GM19324 (cell line): ENCODE measurements around the gene ITGA2.

Experiments used
- ATAC-seq: cut with Tn5 transposase; IDR thresholded peaks from one replicate; pipeline ENCODE4 v1.9.1; 2021; ENCODE audit warnings: mild to moderate bottlenecking, moderate library complexity; ENCODE audit not compliant: unreplicated experiment, low FRiP score

The ITGA2 gene

DNA sequence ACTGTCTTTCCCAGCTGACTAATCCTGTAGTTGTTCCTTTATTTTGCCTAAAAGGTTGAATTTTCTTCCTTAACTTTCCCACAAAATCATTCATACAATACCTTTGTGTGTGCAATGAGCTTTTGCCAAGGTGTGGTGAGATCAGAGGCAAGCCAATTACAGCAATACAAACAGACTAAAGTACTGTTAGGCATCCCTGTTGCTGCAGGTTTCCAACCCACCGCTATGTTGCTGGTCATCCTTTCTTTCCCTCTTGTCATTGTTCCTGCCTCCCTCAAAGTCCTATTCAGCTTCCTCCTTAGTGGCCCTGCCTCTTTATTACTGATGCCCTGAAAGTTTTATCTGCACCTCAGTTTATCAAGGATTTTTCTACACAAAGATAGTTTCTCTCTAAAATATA is 22.1 kb downstream of the ITGA2 start:
- no peak for ATAC-seq

DNA sequence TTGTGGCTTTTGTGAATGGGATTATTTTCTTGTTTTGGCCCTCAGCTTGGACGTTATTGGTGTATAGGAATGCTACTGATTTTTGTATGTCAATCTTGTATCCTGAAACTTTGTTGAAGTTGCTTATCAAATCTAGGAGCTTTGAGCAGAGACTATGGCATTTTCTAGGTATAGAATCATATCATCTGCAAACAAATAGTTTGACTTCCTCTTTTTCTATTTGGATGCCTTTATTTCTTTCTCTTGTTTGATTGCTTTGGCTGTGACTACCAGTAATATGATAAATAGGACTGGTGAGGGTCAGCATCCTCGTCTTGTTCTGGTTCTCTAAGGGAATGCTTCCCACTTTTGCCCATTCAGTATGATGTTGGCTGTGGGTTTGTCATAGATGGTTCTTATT is 24.7 kb downstream of the ITGA2 start:
- ATAC-seq = no peak

DNA sequence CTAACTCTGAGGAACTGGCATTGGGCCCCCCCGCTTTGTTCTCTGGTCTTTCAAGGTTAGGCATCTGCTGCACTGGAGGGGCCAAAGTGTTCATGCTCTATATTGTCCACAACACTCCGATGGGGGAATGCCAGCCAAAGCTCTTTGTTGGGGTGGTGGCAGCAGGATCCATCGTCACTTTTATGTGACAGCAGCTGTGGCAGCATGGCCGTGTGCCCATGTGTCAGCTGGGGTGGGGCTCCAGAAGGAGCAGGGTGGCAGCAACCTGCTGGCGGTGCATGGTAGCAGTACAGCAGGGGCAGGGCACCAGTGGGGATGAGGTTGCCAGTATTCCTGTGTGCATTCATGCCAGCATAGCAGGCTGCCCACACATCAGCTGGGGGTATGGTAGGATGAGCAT is 28.2 kb downstream of the ITGA2 start:
- ATAC-seq = no peak

DNA sequence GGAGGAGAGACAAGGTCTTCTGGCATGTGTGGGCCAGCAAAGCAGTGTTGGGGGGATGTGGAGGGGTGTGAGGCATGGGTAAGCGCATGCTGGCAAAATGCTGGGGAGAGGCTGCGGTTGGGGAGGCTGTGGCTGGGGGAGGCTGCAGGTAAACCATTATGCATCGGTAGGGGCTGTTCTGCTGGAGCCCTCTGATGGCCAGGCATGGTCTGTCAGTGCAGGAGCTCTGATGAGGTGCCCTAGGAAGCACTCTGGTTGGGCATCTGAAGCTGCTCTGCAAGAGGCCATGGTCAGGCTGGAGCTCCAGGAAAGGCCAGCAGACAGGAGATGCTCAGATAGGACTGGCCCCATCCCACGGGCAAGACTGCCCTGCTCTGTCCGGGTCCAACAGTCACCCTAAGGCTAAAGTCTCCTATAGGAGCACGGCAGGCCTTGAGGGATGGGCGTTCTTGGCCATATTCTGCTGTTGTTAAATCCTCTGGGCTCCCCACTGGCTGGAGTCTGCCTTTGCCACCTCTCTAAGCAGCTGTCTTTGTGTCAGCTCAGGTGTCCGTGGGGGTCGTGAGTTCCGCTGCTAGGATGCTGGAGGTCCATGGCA is 28.7 kb downstream of the ITGA2 start:
- no peak for ATAC-seq

DNA sequence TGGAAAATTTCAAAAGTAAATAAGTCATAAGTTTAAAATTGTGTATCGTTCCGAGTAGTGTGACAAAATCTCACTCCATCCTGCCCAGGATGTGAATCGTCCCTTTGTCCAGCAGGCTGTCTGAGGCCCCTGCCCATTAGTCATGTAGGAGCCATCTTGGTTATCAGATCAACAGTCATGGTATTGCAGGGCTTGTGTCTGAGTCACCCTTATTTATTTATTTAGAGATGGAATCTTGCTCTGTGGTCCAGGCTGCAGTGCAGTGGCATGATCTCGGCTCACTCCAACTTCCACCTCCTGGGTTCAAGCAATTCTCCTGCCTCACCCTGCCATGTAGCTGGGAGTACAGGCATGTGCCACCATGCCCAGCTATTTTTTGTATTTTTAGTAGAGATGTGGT is 30.2 kb downstream of the ITGA2 start:
- ATAC-seq = no peak

DNA sequence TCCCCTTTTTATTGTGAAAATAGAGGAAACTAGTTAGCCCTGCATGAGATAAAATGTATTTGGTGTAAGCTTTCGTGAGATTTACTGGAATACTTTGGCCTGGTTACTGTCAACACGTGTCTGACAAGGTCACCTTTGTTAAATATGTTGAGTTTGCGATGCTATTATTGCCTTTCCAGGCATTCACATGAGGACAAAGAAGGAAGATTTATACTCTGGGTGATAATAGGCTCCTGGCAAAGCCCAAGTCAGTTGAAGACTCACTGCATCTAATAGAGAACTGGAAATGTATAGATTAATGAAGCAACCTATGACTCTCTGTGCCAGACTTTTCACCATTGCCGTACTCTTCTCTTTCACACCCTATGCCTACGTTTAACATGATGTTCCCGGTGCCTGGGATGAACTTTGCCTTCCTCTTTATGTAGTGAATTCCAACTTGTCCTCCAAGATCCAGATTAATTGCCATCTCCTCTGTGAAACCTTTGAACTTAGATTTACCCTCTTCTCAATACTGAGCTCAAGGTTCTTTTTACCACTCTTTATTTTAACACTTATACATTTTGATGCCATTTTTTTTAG is 33.9 kb downstream of the ITGA2 start:
- ATAC-seq = no peak

DNA sequence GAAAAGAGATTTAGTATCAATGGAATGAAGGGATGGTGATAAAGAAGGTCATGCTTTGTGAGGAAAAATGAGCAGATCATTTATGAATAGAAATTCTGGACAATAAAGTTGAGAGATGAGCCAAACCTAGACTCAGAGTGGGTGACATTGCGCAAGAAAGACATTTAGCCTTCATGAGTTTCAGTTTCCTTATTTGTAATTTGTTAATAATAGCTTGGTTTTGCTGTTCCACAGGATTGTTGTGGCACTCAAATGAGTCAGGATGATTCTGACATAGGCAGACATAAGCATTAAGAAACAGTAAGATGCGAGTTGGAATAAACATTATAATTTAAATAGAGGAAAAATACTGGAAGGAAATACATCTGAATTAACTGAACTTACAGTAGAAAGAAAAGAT is 34.8 kb downstream of the ITGA2 start:
- no peak for ATAC-seq

DNA sequence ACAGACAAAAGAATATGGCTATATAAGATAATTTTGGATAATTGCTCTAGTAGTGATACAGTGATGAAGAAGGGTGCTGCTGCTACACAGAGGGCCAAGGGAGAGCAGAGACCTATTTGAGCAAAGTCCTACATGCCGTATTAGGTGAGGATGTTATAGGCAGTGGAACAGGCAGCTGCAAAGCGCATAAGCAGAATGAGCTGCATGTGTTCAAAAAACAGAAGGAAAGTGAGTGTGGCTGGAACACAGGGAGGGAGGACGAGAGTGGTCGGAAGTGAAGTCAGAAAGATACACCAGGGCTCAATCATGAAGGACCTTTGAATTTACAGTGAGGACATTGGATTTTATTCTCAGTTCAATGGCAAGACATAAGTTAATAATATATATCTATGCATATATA is 35.4 kb downstream of the ITGA2 start:
- ATAC-seq = no peak

DNA sequence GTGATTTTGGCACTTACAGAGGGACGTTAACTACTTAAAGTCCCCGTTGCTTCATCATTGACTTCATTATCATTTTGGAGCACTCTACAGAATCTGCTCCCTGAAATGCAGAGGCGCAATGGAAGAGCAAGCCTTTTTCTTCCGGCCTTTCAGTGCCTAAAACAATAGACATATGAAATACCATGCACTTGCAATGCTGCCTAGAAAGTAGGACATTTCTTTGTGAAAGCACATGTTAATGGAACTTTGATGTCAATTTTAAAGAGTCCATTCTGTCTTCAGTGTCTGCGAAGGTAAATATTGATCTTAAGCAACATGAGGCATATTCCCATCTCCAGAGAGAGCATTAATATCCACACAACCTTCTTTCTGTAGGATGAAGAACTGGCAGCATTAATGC is 36.3 kb downstream of the ITGA2 start:
- ATAC-seq = no peak

DNA sequence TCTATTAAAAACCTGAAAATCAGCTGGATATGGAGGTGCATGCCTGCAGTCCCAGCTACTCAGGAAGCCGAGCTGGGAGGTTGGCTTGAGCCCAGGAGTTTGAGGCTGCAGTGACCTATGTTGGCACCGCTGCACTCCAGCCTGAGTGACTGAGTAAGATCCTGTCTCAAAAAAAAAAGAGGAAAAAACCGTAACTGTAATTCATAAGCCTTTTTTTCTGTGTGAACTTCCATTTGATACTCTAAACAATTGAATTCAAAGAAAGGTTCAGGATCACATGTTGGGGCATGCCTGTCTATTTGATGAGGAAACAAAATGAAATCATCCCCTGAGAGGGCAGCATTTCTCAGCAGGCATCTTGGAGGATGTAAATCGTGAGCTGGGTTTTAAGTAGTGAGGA is 38.8 kb downstream of the ITGA2 start:
- no peak for ATAC-seq

DNA sequence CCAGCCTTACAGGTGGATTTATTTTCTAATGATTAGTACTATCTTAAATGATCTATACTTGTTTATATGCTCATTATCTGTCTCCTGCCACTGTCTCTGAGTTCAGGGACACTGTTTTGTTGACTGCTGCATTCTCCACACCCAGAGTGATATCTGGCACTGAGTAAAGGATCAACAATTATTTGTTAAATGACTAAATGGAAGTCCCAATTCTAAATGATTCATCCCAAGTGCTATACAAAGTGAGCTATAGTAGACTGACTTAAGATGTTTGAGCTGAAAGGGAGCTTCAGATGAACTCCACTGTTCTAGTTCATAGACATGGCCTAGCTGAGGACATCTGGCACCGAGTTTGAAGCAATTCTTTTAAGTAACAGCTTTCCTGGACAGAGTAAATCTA is 40.5 kb downstream of the ITGA2 start:
- ATAC-seq = no peak

DNA sequence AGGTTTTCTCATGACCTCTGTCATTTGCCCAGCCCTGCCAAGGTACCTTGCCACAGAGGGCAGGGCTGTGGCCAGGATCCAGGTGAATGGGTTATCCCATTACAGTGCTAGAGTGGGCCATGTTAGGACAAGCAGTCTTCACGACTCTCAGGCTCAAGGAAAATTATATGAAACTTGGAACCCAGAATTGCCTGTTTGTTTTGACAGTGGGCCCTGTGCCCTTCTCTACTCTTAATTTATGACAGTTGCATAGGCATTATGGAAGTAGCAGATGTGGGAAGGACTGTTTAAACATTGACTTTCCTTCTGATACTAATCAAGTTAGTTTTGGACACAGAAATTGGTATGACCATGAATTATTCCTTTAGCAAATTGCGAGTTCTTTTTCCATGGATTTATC is 41.7 kb downstream of the ITGA2 start:
- ATAC-seq = no peak

DNA sequence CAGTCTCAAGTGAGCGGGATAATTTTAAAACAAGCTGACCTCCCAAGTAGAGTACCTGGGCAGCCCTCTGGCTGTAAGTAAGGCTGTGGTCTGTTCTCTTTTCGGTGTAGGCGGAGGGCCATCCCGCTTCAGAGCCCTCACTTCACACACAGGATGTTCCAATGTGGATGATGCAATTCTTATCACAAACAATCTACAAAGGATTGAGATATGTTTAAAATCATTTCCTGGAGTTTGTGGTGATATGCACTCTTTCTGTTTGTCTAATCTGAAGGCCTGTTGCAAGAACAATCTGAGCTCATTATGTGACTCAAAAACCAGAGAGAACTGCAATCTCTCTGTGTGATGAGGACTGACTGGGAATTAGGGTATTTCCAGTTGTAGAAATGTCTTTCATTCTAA is 42.5 kb downstream of the ITGA2 start:
- ATAC-seq = no peak

DNA sequence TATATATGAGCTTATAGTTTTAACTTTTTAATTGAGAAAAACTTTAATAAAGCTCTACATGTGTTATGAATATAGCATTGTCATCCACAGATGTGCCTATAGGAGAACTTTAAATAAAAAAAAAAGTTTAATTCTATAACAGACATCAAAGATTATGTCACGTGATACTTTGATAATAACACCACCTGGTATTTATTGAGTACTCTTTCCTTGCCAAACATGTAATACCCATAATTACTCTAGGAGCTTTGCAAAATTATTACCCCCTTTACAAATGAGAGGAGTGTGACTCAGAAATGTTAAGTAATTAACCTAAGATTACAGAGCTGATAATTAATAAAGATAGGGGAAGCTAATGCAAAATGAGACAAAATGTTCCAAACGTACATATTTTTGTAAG is 43.0 kb downstream of the ITGA2 start:
- no peak for ATAC-seq

DNA sequence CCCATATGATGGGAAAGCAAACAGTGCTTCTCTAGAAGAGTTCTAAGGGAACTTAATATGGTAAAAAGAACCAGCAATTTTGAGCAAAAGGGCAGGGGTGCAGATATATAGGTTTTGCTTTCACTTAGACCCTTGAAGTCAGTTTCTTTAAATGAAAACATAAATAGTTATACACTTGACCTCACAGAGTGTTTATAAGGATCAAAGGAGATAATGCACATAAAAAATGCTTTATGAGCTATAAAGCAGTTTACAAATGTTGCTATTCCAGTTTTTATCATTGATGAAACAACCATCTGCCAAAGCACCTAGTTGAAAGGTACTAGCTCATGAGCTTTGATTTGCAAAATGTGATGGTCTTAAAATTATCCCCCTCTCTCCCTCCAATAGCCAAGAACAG is 45.7 kb downstream of the ITGA2 start:
- no peak for ATAC-seq

DNA sequence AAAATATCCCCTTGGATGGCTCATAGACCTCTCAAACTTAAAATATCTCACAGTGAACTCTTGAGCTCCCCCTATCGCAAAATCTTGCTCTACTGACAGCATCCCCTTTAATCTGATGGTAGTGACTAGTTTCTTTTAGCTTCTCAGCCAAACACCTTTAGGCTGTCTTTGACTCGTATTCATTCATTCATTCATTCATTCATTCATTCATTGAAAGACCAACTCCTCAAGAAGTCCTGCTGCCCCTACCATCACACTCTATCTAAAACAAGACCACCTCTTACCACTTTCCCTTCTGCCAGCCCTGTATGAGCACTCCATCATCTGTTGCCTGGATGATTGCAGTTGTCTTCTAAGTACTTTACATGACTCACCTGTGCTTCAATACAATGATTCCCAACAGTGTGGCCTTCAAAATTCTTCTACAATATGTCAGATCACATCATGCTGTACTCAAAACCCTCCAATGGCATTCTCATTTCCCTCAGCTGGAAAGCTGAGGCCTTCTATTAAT is 46.8 kb downstream of the ITGA2 start:
- no peak for ATAC-seq

DNA sequence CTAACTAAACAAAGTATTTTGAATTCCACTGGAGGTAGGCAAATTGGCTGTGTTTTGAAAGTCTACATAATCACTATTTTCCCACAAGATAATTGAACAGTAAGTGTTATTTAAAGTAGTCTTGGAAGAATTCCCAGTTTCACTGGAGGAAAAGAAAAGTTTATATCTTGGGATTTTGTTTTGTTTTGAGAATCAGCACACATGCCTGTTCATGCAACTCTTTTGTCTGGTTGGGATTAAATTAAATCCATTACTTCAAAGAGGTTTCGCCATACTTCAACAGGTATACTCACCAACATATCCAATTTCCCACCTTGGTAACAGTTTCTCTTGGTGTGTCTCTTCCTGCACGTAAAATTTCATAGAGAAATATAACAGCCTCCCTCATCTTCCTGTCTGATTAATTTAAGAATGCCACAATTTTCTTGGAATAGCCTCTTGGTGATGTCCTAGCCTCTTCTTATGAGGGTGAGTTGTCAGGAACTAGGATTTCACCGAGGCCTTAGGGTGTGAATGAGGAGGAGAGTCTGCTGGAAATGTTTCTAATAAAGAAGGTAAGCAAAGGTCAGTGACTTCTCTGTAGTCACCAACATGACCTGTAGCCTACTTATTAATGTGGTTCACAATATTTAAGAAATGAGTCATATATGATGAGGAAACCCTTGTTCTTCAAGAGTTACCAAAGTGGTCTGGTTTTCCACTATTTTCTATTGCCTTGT is 48.1 kb downstream of the ITGA2 start:
- no peak for ATAC-seq

DNA sequence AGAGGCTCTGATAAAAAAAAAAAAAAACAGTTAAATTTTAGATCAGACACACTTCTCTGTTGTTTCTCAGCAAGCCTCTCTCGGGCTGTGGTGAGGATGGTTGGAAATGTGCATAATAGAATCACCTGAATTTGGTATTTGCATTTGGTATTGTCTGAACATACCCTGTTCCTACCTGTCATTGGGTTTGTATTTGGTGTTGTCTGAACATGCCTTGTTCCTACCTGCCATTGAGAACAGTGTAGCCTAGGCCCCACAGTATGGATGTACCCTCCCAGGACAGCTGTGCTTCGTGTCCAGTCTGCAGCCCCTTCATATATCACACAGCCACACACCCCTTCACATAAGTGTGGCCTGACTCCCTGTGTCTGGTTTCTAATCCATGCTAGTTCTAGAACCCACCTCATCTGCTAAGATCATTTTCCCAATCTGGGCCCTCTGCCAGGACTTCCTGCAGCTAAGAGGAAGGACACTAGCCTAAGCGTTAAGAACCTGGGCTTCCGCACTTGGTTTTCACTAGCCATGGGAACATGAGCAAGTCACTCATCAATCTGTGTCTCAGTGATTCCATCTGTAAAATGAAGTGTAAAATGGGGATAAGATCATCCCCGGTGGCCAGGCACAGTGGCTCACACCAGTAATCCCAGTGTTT is 49.2 kb downstream of the ITGA2 start:
- ATAC-seq = no peak

DNA sequence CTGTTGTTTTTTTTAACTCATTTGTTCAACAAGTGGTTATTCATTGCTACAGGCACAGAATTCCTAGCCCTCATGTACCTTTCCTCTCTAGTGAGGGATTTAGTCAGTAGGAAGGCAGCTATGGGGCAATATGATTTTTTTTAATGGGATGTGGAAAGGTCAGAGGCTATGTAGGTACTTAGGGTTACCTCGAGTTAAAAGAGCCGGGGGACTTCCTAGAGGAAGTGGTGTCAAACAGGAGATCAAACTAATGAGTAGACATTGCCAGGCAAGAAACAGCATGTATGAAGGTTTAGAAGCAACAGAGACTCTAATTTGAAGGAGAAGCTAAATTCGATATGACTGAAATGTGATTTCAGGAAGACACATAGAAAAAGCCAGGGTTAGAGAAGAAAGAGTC is 50.7 kb downstream of the ITGA2 start:
- no peak for ATAC-seq

DNA sequence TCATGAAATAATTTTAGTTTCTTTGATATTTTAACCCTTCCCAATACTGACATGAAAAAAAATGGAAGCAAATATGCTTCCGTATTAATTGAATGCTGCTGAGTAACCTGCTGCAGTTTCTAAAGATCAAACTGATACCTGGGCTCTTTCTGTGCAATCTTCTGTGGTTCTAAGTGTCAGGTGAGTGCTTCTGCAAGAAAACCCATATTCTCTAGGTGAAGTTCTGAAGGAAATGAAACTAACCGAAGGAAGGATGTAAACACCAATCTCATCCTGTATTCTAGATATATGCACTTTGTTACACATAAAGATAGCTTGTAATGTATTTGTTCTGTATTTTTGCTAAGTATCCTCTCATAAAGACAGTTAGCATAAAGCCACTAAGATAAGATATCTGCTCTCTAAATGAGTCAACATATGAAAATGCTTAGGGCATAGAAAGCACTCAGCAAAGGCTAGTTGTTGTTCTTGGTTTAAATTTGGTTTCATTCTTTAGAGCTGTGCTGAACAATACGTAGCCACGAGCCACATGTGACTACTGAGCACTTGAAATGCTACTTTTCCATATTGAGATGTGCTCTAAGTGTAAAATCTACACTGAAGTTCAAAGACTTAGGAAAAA is 52.0 kb downstream of the ITGA2 start:
- ATAC-seq = peak; percentile 95

DNA sequence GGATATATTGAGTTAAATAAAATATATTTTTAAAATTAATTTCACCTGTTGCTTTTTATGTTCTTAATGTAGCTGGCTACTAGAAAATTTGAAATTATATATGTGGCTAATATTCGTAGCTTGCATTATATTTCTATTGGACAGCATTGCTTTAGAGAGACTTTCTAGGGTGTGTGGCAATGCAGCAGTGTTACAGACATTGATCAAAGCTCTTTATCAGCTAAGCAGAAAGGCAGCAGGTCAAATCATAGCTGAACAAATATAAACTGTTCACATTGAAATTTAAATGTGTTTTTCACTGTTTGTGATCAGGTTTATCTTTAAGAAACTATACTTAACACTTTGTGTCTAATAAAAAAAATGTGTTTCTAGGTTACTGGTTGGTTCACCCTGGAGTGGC is 52.6 kb downstream of the ITGA2 start:
- ATAC-seq = no peak
